Lower leg skin (tissue), 4 donors: Measurements from ENCODE around the gene TDRD7. TPM values are rescaled to one million over a fixed set of nuclear protein-coding genes. Genes with fewer than 3 reads are reported as not detected.
A peak's percentile ranks its signal among the peaks of the same experiment; 100 is the strongest.

Source experiments
- DNase-seq, 2 donors: peaks; one replicate each; pipeline ENCODE4 v3.0.0-alpha.2; 2019; ENCODE audit warnings: low spot score in 2 of 2
- H3K4me3 ChIP-seq: fragments of 200-600 bp; sonication (generic); 2 replicates; pipeline ENCODE4 v1.5.1; 2017; ENCODE audit warnings: mild to moderate bottlenecking, low read depth; ENCODE audit not compliant: poor library complexity, severe bottlenecking
- CTCF ChIP-seq, 3 donors: fragments of 450-650 bp; IDR thresholded peaks; one replicate each; pipeline ENCODE4 v1.5.1; 2016; ENCODE audit warnings: antibody characterized with exemption in 3 of 3, mild to moderate bottlenecking in 3 of 3, moderate library complexity in 2 of 3
- POLR2A ChIP-seq, 2 donors: fragments of 450-650 bp; IDR thresholded peaks; one replicate each; pipeline ENCODE4 v1.6.1; 2016 to 2017; ENCODE audit warnings: antibody characterized with exemption in 2 of 2, mild to moderate bottlenecking in 1 of 2, moderate library complexity in 1 of 2
- whole genome bisulfite sequencing, 2 donors: methylation state at CpG; one replicate each; pipeline ENCODE4 v1.1.5; 2018; 5-methylcytosine and 5-hydroxymethylcytosine counted together
- intact Hi-C: fragments of 100-400 bp; cut with DNase I; formaldehyde crosslinking; loops from one replicate; pipeline ENCODE4 v1.15.0; 2023; ENCODE audit warnings: low total_unique reads
- total RNA-seq, 4 donors: library from RNA; depleted of rRNA; stranded (reverse); fragments of >200 nt; gene quantifications; one replicate each; pipeline ENCODE4 v1.1.0, GENCODE V29; 2016

Gene TDRD7
- total RNA-seq, 4 donors from 2014 or later = 3.6 to 8.2 (median 6.4) TPM

GRCh38 chr9:97462914-97463313 lies 51.0 kb downstream of the TDRD7 start:
- no peak for DNase-seq
- no peak overlapping the region for H3K4me3 ChIP-seq
- intact Hi-C loops = no loop called here
- TF ChIP-seq POLR2A (IDR thresholded peaks at IDR 0.05) (no peak), CTCF (IDR thresholded peaks at IDR 0.05) (no peak)
- 88 to 100% methylated on average over 1 of the region's 1 CpG for WGBS, 2 donors

DNA sequence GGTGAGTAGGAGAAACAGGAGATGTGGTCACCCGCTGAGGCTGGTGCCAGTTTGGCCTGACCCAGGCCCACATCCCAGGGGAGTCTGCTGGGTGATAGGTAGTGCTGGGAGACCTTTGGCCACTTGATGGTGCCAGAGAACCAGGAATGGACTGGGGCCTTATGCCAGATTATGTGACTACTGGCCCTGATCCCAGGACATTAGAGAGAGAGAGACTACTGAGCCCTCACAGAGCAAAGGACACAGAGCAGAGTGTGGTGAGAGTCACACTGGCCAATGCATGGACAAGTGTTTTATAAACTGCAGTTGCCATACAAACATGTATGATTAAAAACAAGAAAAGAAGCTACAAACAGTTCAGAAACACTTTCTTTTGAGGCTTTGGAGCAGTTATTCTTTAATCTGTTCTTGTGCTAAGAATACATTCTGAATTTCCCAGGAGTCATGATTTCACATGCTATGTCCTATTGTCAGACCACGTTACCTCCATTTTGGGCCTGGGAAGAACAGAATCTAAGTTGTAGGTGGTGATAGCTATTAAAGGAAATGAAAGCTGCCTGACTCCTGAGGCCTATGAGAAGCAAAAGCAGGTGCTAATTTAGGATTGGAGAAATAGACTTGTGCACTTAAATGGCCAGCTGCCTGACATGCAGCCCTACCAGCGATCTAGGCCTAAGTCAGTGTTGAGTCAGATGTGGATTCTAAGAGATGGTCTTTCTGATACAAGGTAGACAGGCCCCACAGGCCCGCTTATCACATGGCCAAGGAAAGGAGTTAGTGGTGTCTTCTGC lies 57.0 kb downstream of the TDRD7 start:
- 68 to 79% methylated on average over 4 of the region's 4 CpGs for WGBS, 2 donors

GRCh38 chr9:97470076-97470475 lies 58.2 kb downstream of the TDRD7 start:
- no peak for TF ChIP-seq POLR2A (IDR thresholded peaks at IDR 0.05)
- TF ChIP-seq CTCF (IDR thresholded peaks at IDR 0.05) = no peak
- no peak for DNase-seq
- WGBS, 2 donors = 77 to 80% methylated on average over 2 of the region's 2 CpGs
- intact Hi-C loops = no loop called here
- no peak overlapping the region for H3K4me3 ChIP-seq

More for the DNA sequence above, 57.0 kb downstream of the TDRD7 start:
- DNase-seq = peak; percentile 80 to 93
- no peak overlapping the region for H3K4me3 ChIP-seq
- TF ChIP-seq POLR2A (IDR thresholded peaks at IDR 0.05) (no peak), CTCF (IDR thresholded peaks at IDR 0.05) (no peak)
- intact Hi-C loops = no loop called here

- intact Hi-C loops = no loop called here
- 64 to 70% methylated on average over 3 of the region's 3 CpGs for WGBS, 2 donors
These were observed 61.8 kb downstream of the TDRD7 start for GRCh38 chr9:97473717-97474116.

GRCh38 chr9:97474372-97474925 lies 62.6 kb downstream of the TDRD7 start:
- no peak overlapping the region for H3K4me3 ChIP-seq
- TF ChIP-seq POLR2A (IDR thresholded peaks at IDR 0.05) = no peak
- intact Hi-C loops = no loop called here
- no peak for DNase-seq
- 86 to 91% methylated on average over 5 of the region's 5 CpGs for WGBS, 2 donors

More at GRCh38 chr9:97473717-97474116, 61.8 kb downstream of the TDRD7 start:
- no peak overlapping the region for H3K4me3 ChIP-seq
- TF ChIP-seq POLR2A (IDR thresholded peaks at IDR 0.05) (no peak), CTCF (IDR thresholded peaks at IDR 0.05) (no peak)
- DNase-seq = no peak

DNA sequence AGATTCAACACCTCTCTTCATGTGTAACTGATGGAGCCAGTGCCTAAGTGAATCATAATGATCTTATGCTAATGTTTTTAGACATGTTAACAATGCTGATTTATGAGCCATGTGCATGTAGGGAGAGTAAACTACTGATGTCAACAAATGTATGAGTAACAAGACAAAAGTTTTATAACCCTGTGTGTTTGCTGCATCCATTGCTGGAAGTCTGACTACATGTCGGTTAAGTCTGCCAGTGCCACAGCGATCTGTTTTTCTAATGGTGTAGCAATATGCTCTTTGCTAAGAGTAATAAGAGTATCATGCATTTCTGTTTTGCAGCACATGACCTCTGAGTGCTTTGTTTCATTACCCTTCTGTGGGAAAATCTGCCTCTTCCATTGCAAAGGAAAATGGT lies 63.2 kb downstream of the TDRD7 start:
- H3K4me3 ChIP-seq = no peak overlapping the region
- no peak for TF ChIP-seq POLR2A (IDR thresholded peaks at IDR 0.05)
- no peak for TF ChIP-seq CTCF (IDR thresholded peaks at IDR 0.05)
- no peak for DNase-seq
- intact Hi-C loops = no loop called here
- 82 to 83% methylated on average over 2 of the region's 2 CpGs for WGBS, 2 donors
